Upper lobe of right lung (tissue), 1 donor: ENCODE data around the gene CENPC. TPM values are rescaled to one million over a fixed set of nuclear protein-coding genes. Genes with fewer than 3 reads are reported as not detected.

ENCODE experiments used
- ATAC-seq: fragments of 200-7000 bp; cut with Tn5 transposase; one replicate; pipeline ENCODE4 v1.9.1; 2020; ENCODE audit warnings: mild to moderate bottlenecking, moderate library complexity
- DNase-seq: peaks from one replicate; pipeline ENCODE4 v3.0.0-alpha.2; 2020
- H3K27ac ChIP-seq: fragments of 200-600 bp; one replicate; pipeline ENCODE4 v1.8.0; 2022
- H3K27me3 ChIP-seq: fragments of 200-600 bp; one replicate; pipeline ENCODE4 v1.8.0; 2022; ENCODE audit warnings: mild to moderate bottlenecking
- H3K36me3 ChIP-seq: fragments of 200-600 bp; one replicate; pipeline ENCODE4 v1.8.0; 2022
- H3K4me1 ChIP-seq: fragments of 200-600 bp; one replicate; pipeline ENCODE4 v1.8.0; 2022
- H3K4me3 ChIP-seq: fragments of 200-600 bp; one replicate; pipeline ENCODE4 v1.8.0; 2022; ENCODE audit warnings: mild to moderate bottlenecking
- H3K9me3 ChIP-seq: fragments of 200-600 bp; one replicate; pipeline ENCODE4 v1.8.0; 2022
- CTCF ChIP-seq: fragments of 200-600 bp; IDR thresholded peaks from one replicate; pipeline ENCODE4 v1.8.0; 2022; ENCODE audit warnings: antibody characterized with exemption
- intact Hi-C: fragments of 100-400 bp; cut with DNase I; formaldehyde crosslinking; loops from one replicate; pipeline ENCODE4 v1.11.0; 2022
- total RNA-seq: library from RNA; stranded (reverse); fragmentation: NEBNext Ultra II Directional; extraction: Animal tissue kit (Norgen Biotek cat#: 25700); gene quantifications from one replicate; pipeline ENCODE4 v1.2.1, GENCODE V29; 2021
- donor health status: DM: no; HTN: yes; CAD: no; lungs with severe emphysema.

The CENPC gene
- total RNA-seq, 1 donor from 2014 or later = 24.0 TPM

GRCh38 chr4:67470871-67471270 is 74.4 kb downstream of the CENPC start:
- peaks cover 51% of the 10 kb centered on the region for H3K36me3 ChIP-seq

GRCh38 chr4:67468830-67469229 is 76.5 kb downstream of the CENPC start:
- no peaks in the 10 kb centered on the region for H3K9me3 ChIP-seq
- H3K4me3 ChIP-seq = no peak overlapping the region
- DNase-seq (no peak), ATAC-seq (no peak)
- TF ChIP-seq CTCF = no peak
- intact Hi-C loops = no loop called here
- H3K36me3 ChIP-seq = peaks cover 31% of the 10 kb centered on the region
- no peaks in the 10 kb centered on the region for H3K4me1 ChIP-seq
- no peak overlapping the region for H3K27ac ChIP-seq
- H3K27me3 ChIP-seq = no peaks in the 10 kb centered on the region

More at GRCh38 chr4:67470871-67471270, 74.4 kb downstream of the CENPC start:
- Histone ChIP-seq H3K27me3 (no peaks in the 10 kb centered on the region), H3K4me1 (no peaks in the 10 kb centered on the region), H3K9me3 (no peaks in the 10 kb centered on the region), H3K4me3 (no peak overlapping the region), H3K27ac (no peak overlapping the region)
- DNase-seq (no peak), ATAC-seq (no peak)
- TF ChIP-seq CTCF = no peak
- intact Hi-C loops = no loop called here

- ATAC-seq (no peak), DNase-seq (no peak)
- no peak for TF ChIP-seq CTCF
- Histone ChIP-seq H3K4me3 (no peak overlapping the region), H3K36me3 (peaks cover 11% of the 10 kb centered on the region), H3K27me3 (no peaks in the 10 kb centered on the region), H3K4me1 (no peaks in the 10 kb centered on the region), H3K27ac (no peak overlapping the region), H3K9me3 (no peaks in the 10 kb centered on the region)
- intact Hi-C loops = no loop called here
These were observed 78.6 kb downstream of the CENPC start for GRCh38 chr4:67466751-67467150.

- DNase-seq (no peak), ATAC-seq (no peak)
- intact Hi-C loops = no loop called here
- peaks cover 5% of the 10 kb centered on the region for H3K36me3 ChIP-seq
- no peaks in the 10 kb centered on the region for H3K4me1 ChIP-seq
- H3K27me3 ChIP-seq = no peaks in the 10 kb centered on the region
- no peak overlapping the region for H3K4me3 ChIP-seq
- no peak for TF ChIP-seq CTCF
- H3K9me3 ChIP-seq = no peaks in the 10 kb centered on the region
- H3K27ac ChIP-seq = no peak overlapping the region
These were observed 79.6 kb downstream of the CENPC start for GRCh38 chr4:67465763-67466052.

- H3K27me3 ChIP-seq = no peaks in the 10 kb centered on the region
- ATAC-seq (peak; percentile 28), DNase-seq (no peak)
These were observed 80.1 kb downstream of the CENPC start for GRCh38 chr4:67465032-67465762.

More at GRCh38 chr4:67465032-67465762, 80.1 kb downstream of the CENPC start:
- Histone ChIP-seq H3K27ac (no peak overlapping the region), H3K4me1 (no peaks in the 10 kb centered on the region), H3K9me3 (no peaks in the 10 kb centered on the region), H3K4me3 (no peak overlapping the region), H3K36me3 (peaks cover 5% of the 10 kb centered on the region)
- TF ChIP-seq CTCF = no peak
- intact Hi-C loops = no loop called here
